ENCODE results near the gene TUNAR.

The TUNAR gene

GRCh38 chr14:95876761-95877538, at the start of gene TUNAR:
TUNAR (plus strand) TSS chr14:95876832.
- peak; percentile 58 for ATAC-seq
- TF ChIP-seq ZFP30 (CRISPR knock-in tag; IDR thresholded peaks at IDR 0.05) (no peak), PATZ1 (CRISPR knock-in tag; IDR thresholded peaks at IDR 0.05; ENCODE audit: borderline replicate concordance) (no peak), GLIS3 (CRISPR knock-in tag; IDR thresholded peaks at IDR 0.05) (no peak)

- no peak for ATAC-seq
- TF ChIP-seq SNAI2 (CRISPR knock-in tag; IDR thresholded peaks at IDR 0.05) (no peak), ZC3H10 (CRISPR knock-in tag; IDR thresholded peaks at IDR 0.05) (no peak), BACH2 (CRISPR knock-in tag; IDR thresholded peaks at IDR 0.05; ENCODE audit: borderline replicate concordance) (no peak), ARNTL (CRISPR knock-in tag; IDR thresholded peaks at IDR 0.05; ENCODE audit: borderline replicate concordance, low read depth) (no peak), POU6F1 (CRISPR knock-in tag; IDR thresholded peaks at IDR 0.05; ENCODE audit: borderline replicate concordance, low read depth) (no peak), PPARA (CRISPR knock-in tag; IDR thresholded peaks at IDR 0.05; ENCODE audit: borderline replicate concordance) (no peak), ZNF8 (CRISPR knock-in tag; IDR thresholded peaks at IDR 0.05) (no peak), ZFP3 (CRISPR knock-in tag; IDR thresholded peaks at IDR 0.05) (no peak), GLIS3 (CRISPR knock-in tag; IDR thresholded peaks at IDR 0.05) (no peak), ISL1 (CRISPR knock-in tag; IDR thresholded peaks at IDR 0.05) (no peak), TOX (CRISPR knock-in tag; IDR thresholded peaks at IDR 0.05; ENCODE audit: borderline replicate concordance) (no peak), CREB5 (CRISPR knock-in tag; IDR thresholded peaks at IDR 0.05; ENCODE audit: low read depth) (no peak), PATZ1 (CRISPR knock-in tag; IDR thresholded peaks at IDR 0.05; ENCODE audit: borderline replicate concordance) (no peak)
Measured at GRCh38 chr14:95828649-95829265, 47.9 kb upstream of the TUNAR start.

GRCh38 chr14:95829321-95829720, 47.3 kb upstream of the TUNAR start:
- ATAC-seq: no peak

More at GRCh38 chr14:95829321-95829720, 47.3 kb upstream of the TUNAR start:
- TF ChIP-seq ESRRG (CRISPR knock-in tag; IDR thresholded peaks at IDR 0.05) (no peak), ZC3H10 (CRISPR knock-in tag; IDR thresholded peaks at IDR 0.05) (no peak), CSRNP3 (CRISPR knock-in tag; IDR thresholded peaks at IDR 0.05) (no peak), ZNF8 (CRISPR knock-in tag; IDR thresholded peaks at IDR 0.05) (no peak), ZFP30 (CRISPR knock-in tag; IDR thresholded peaks at IDR 0.05) (no peak), ZNF565 (CRISPR knock-in tag; conservative IDR thresholded peaks at IDR 0.05; ENCODE audit: low read depth) (no peak), PPARA (CRISPR knock-in tag; IDR thresholded peaks at IDR 0.05; ENCODE audit: borderline replicate concordance) (no peak), GLIS3 (CRISPR knock-in tag; IDR thresholded peaks at IDR 0.05) (no peak), RARB (CRISPR knock-in tag; IDR thresholded peaks at IDR 0.05) (no peak)
